GM21717 (cell line): ENCODE data around the gene TROAP.

Experiments used
- ATAC-seq: cut with Tn5 transposase; IDR thresholded peaks from one replicate; pipeline ENCODE4 v1.9.1; 2021; ENCODE audit warnings: mild to moderate bottlenecking, moderate library complexity; ENCODE audit not compliant: unreplicated experiment

The TROAP gene

GRCh38 chr12:49341777-49342065 is 18.7 kb downstream of the TROAP start:
- no peak for ATAC-seq

GRCh38 chr12:49342066-49342913 is 19.2 kb downstream of the TROAP start:
- peak; percentile 48 for ATAC-seq

GRCh38 chr12:49342914-49343731 is 20.1 kb downstream of the TROAP start:
- no peak for ATAC-seq

- ATAC-seq = no peak
These were observed 21.5 kb downstream of the TROAP start for GRCh38 chr12:49344486-49345050.

- ATAC-seq = no peak
These were observed 22.2 kb downstream of the TROAP start for GRCh38 chr12:49345051-49345824.

- ATAC-seq = no peak
These were observed 23.0 kb downstream of the TROAP start for GRCh38 chr12:49345825-49346658.

GRCh38 chr12:49346659-49347310 is 23.7 kb downstream of the TROAP start, which contains the start of gene DNAJC22:
TSS of gene DNAJC22 (plus strand) at chr12:49346888. CDS start at chr12:49348873, 1,985 bp downstream.
- no peak for ATAC-seq

- ATAC-seq = no peak
These were observed 24.5 kb downstream of the TROAP start for GRCh38 chr12:49347311-49348193.

- ATAC-seq = no peak
These were observed 25.7 kb downstream of the TROAP start for GRCh38 chr12:49348781-49349180.

- no peak for ATAC-seq
These were observed 26.2 kb downstream of the TROAP start for GRCh38 chr12:49349266-49349665.

- no peak for ATAC-seq
These were observed 29.3 kb downstream of the TROAP start for GRCh38 chr12:49352351-49352750.

- no peak for ATAC-seq
These were observed 32.9 kb downstream of the TROAP start for GRCh38 chr12:49355913-49356312.

- no peak for ATAC-seq
These were observed 34.1 kb downstream of the TROAP start for GRCh38 chr12:49357103-49357678.

- ATAC-seq = peak; percentile 61
These were observed 35.6 kb downstream of the TROAP start for GRCh38 chr12:49358483-49359141.

- ATAC-seq = no peak
These were observed 36.6 kb downstream of the TROAP start for GRCh38 chr12:49359671-49360070.

- ATAC-seq = no peak
These were observed 39.0 kb downstream of the TROAP start for GRCh38 chr12:49362077-49362476.

- no peak for ATAC-seq
These were observed 41.9 kb downstream of the TROAP start for GRCh38 chr12:49364989-49365388.

GRCh38 chr12:49365542-49365941 is 42.5 kb downstream of the TROAP start:
- ATAC-seq = no peak
